Cerebellar nuclear complex (tissue), 1 donor: Measurements from ENCODE around the gene TXNL4A.

Experiments
- DNase-seq, 2 experiments: peaks; one replicate each; lab custom pipeline; 2025; lab: John Stamatoyannopoulos, UW

Gene TXNL4A

GRCh38 chr18:79948719-79949411 is 39.5 kb downstream of the TXNL4A start:
- no peak for DNase-seq

GRCh38 chr18:79947881-79948610 is 40.3 kb downstream of the TXNL4A start:
- DNase-seq = no peak

DNA sequence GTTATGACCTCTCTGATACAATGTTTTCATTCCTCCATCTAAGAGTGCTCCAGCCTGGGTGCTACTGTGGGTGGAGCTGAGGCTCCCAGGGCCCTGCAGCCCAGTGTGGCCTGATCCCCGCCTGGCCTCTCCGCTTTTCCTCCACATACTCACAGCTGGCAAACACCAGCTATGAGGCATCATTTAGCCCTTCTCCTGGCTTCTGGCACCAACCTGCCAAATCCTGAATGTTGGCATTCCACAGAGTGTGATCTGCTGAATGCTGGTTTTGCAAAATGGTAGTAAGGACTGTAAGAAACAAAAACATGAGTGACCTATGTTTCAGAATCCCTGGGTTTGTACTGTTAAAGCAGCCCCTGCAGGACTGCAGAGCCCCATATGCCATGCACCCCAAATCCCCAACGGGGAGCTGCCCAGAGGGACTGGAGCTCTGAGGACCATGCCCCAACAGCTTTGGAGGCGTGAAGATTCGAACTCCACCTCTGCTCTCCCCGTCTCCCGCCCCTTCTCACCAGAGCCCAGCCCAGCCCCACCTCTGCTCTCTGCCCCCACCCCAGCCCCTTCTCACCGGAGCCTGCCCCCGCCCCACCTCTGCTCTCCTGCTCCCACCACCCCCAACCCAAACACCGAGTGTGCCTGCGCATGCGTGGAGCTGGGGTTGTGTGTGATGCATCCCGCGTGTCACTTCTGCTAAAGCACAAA is 41.2 kb downstream of the TXNL4A start:
- no peak for DNase-seq

DNA sequence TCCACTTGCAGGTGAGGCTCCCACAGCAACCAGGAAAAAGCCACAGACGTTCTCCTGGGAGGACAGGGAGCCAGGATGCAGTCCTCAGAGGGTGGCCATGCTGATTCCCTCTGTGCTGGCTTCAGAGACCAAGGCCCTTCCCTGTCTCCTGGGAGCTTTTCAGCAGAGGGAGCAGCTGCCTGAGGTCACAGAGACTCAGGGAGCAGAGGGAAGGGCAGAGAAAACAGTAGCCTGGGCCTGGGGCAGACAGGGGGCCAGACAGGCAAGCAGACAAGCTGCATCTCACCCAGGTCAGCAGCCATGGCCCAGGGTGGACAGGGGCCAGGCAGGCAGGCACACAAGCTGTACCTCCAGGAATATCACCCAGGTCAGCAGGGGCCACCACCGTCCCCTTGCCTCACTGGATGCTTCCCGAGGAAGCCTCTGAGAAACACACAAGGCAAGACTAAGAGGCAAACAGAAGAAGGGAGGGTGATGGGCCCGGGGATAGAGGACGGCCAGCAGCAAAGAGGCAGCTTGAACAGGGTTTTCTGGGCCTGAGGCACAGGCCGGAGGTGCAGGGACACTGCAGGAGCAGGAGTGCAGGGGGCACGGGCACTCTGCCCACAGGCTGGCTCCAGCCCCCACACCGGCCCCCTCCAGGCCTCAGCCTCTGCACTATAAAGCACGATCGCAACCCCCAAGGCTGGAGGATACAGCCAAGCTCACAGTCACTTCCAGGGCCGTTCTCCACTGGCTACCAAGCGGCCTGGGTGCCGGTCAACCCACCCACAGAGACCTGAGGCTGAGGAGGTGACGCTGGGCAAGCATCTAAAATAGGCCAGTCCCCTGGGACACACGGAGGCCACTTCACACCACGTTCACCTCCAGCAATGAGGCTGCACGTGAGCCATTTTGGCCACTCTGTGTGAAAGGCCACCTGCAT is 43.0 kb downstream of the TXNL4A start:
- no peak for DNase-seq

GRCh38 chr18:79944746-79945117 is 43.6 kb downstream of the TXNL4A start:
- DNase-seq = no peak

- no peak for DNase-seq
Observed at GRCh38 chr18:79944126-79944731, 44.1 kb downstream of the TXNL4A start.

- no peak for DNase-seq
Observed at GRCh38 chr18:79943608-79944125, 44.7 kb downstream of the TXNL4A start.

- no peak for DNase-seq
Observed at GRCh38 chr18:79942786-79943607, 45.4 kb downstream of the TXNL4A start.

GRCh38 chr18:79942211-79942610 is 46.2 kb downstream of the TXNL4A start:
- DNase-seq = no peak

GRCh38 chr18:79941473-79942119 is 46.8 kb downstream of the TXNL4A start:
- DNase-seq = no peak

- DNase-seq = no peak
Observed at GRCh38 chr18:79940814-79941472, 47.4 kb downstream of the TXNL4A start.

- DNase-seq = no peak
Observed at GRCh38 chr18:79940126-79940813, 48.1 kb downstream of the TXNL4A start.

DNA sequence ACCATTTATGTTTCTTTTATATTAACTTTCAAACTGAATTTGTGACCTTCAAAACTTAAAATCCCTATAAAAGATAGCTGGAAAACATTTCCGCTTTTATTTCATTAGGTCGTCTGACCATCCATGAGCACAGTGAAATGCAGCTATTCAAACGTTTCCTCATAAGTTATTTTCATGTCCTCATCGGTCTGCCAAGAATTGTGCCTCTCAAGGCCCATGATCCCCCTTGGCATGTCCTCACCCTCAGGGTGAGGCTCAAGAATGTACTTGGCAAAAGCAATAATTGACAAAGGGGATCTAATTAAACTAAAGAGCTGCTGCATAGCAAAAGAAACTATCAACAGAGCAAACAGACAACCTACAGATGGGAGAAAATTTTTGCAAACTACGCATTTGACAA is 49.3 kb downstream of the TXNL4A start:
- no peak for DNase-seq

GRCh38 chr18:79938196-79938595 is 50.2 kb downstream of the TXNL4A start:
- DNase-seq = no peak

- DNase-seq = no peak
Observed at GRCh38 chr18:79937103-79937860, 51.1 kb downstream of the TXNL4A start.

DNA sequence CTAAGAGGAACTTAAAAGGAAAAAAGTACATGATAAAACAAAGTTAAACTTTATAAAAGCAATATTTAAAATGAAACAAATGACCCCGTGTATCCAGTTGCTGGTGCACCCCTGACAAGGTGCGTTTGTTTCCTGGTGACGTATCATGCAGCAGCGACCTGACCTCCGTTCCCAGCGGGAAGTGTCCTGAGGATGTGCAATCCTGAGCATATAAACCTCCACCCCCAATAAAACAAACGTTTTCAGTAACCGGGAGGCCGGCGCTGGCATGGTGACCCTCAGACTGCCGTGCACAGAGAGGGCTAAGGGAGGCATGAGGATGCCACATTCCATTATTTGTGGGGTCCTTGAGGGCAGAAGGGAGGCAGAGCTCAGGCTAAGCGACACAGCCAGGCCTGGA is 51.7 kb downstream of the TXNL4A start:
- no peak for DNase-seq

- no peak for DNase-seq
Observed at GRCh38 chr18:79935925-79936324, 52.4 kb downstream of the TXNL4A start.

DNA sequence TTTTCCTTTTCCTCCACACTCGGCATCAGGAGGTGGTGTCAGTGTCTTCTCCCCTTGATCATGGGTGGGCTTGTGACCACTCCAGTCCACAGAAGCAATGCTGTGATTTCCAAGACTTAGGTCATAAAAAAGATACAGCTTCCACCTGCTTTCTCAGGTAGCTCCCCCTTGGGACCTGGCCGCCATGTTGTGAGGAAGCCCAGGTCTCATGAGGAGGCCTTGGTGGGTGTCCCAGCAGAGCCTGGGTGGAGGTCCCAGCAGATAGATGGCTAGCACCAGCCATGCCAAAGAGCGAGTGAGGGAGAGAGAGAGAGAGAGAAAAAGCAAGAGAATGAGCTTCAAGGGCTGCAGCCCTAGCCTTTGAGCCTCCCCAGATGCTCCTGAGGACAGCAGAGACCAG is 52.9 kb downstream of the TXNL4A start:
- DNase-seq = no peak
